ENCODE results near the gene SERTAD3.
A peak's percentile ranks its signal among the peaks of the same experiment; 100 is the strongest.

SERTAD3 gene

GRCh38 chr19:40425450-40426287 lies 18.5 kb downstream of the SERTAD3 start, which contains the start of gene SERTAD1:
TSS of gene SERTAD1 (minus strand) at chr19:40425992. CDS start at chr19:40423546, 2,446 bp downstream.
- peak; percentile 94 for DNase-seq (ENCODE audit: low read depth)

GRCh38 chr19:40424637-40425449 lies 19.3 kb downstream of the SERTAD3 start:
- DNase-seq (ENCODE audit: low read depth) = no peak

GRCh38 chr19:40423938-40424337 lies 20.2 kb downstream of the SERTAD3 start:
- DNase-seq (ENCODE audit: low read depth) = no peak

GRCh38 chr19:40422748-40423566 lies 21.2 kb downstream of the SERTAD3 start:
- no peak for DNase-seq (ENCODE audit: low read depth)

- no peak for DNase-seq (ENCODE audit: low read depth)
Observed at GRCh38 chr19:40421993-40422747, 22.0 kb downstream of the SERTAD3 start.

GRCh38 chr19:40420766-40421765 lies 23.1 kb downstream of the SERTAD3 start:
- DNase-seq (ENCODE audit: low read depth) = no peak

GRCh38 chr19:40420451-40420765 lies 23.7 kb downstream of the SERTAD3 start:
- DNase-seq (ENCODE audit: low read depth) = no peak

- no peak for DNase-seq (ENCODE audit: low read depth)
Observed at GRCh38 chr19:40419780-40420179, 24.4 kb downstream of the SERTAD3 start.

- no peak for DNase-seq (ENCODE audit: low read depth)
Observed at GRCh38 chr19:40419066-40419612, 25.0 kb downstream of the SERTAD3 start.

GRCh38 chr19:40418040-40418439 lies 26.1 kb downstream of the SERTAD3 start:
- no peak for DNase-seq (ENCODE audit: low read depth)

- no peak for DNase-seq (ENCODE audit: low read depth)
Observed at GRCh38 chr19:40417643-40417981, 26.5 kb downstream of the SERTAD3 start.

- no peak for DNase-seq (ENCODE audit: low read depth)
Observed at GRCh38 chr19:40416918-40417642, 27.1 kb downstream of the SERTAD3 start.

GRCh38 chr19:40415768-40416167 lies 28.4 kb downstream of the SERTAD3 start:
- DNase-seq (ENCODE audit: low read depth) = no peak

GRCh38 chr19:40414542-40415535 lies 29.3 kb downstream of the SERTAD3 start:
- no peak for DNase-seq (ENCODE audit: low read depth)

GRCh38 chr19:40413291-40413845 lies 30.8 kb downstream of the SERTAD3 start, which contains the start of gene PRX:
TSS of gene PRX (minus strand) at chr19:40413378. CDS start at chr19:40407932, 5,446 bp downstream.
- DNase-seq (ENCODE audit: low read depth) = no peak

- no peak for DNase-seq (ENCODE audit: low read depth)
Observed at GRCh38 chr19:40412866-40413265, 31.3 kb downstream of the SERTAD3 start.

- DNase-seq (ENCODE audit: low read depth) = no peak
Observed at GRCh38 chr19:40411958-40412499, 32.1 kb downstream of the SERTAD3 start.

Data from non-pigmented ciliary epithelial cell (primary cell).